HG02623 (cell line): ENCODE results near the gene SUPT3H.

Experiments
- ATAC-seq: cut with Tn5 transposase; IDR thresholded peaks from one replicate; pipeline ENCODE4 v1.9.1; 2021; ENCODE audit warnings: moderate library complexity; ENCODE audit not compliant: unreplicated experiment

SUPT3H gene

DNA sequence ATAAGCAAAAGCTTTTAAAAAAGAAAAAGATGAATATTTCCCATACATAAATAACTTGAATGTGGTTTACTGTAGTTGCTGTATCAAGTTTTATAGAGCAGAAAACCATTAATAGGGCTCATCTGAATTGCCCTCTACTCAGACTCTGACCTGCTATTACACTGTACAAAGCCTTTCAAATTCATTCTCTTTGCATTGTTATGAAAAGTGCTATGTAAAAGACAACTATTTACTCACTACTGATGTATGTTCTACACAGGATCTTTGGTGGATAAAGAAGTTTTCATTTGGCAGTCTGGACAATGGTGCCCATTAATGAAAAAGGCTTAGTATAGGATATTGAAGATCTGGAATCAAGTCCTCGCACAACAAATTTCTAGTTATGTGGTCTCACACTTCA, 248.7 kb downstream of the SUPT3H start:
- no peak for ATAC-seq

DNA sequence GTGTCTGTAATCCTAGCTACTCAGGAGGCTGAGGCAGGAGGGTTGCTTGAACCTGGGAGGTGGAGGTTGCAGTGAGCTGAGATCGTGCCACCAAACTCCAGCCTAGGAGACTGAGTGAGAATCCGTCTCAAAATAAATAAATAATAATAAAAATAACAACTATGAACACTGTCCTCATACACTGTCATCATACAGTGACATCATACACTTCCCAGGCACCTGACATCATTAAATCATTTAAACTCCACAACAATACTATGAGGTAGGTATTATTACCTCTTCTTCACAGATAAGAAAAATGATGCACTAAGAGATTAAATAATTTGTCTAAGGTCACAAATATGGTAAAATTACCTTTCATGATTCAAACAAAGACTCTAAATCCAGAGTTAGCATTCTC, 250.5 kb downstream of the SUPT3H start:
- no peak for ATAC-seq

DNA sequence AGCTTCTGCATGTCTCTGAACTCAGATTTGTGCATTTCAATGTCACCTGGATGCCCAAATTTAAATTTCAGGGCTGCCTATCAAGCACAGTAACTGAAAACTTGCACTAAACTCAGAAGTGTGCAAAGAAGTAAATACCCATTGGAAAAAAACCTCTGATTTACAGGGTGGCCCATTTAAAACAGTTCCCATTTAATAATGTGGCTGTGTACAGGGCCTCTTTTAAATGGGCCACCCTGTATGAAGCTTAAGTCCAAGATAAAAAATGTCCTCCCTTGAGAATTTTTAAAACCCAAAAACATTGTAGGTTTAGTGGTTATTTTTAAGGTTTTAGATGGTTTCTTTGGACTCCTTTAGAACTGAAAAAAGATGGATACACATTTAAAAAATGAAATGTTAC, 251.7 kb downstream of the SUPT3H start:
- no peak for ATAC-seq

DNA sequence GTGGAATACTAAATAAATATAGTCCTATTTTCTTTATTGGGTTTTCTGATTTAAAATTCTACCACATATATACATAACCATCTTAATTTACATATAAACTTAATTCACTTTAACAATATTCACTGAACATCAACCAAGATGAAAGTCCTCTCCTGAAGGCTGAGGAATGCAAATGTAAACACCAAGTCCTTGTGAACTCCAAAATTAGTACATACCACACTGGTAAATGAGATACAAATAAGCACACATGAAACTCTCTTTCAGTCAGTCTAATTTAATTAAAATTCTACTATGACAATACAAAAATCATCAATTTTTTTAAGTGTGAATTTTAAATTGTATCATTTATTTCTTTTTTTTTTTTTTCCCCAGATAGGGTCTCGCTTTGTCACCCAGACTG, 254.7 kb downstream of the SUPT3H start:
- ATAC-seq: no peak

DNA sequence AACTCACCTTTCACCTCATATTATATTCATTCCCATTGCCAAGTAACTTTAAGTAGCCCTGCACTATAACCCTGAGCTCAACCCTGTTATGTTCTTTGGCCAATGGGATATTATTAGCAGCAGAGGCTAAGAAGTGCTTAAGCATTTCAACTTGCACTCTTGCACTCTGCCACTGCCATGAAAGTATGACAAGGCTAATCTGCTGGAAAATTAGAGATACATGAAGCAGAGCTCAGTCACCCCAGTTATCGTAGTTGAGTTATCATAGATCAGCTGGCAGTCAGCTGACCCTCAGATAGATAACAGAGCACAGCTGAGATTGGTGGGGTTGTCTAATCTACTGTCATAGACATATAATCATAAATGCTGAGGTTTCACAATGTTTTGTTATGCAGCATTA, 259.0 kb downstream of the SUPT3H start:
- no peak for ATAC-seq

DNA sequence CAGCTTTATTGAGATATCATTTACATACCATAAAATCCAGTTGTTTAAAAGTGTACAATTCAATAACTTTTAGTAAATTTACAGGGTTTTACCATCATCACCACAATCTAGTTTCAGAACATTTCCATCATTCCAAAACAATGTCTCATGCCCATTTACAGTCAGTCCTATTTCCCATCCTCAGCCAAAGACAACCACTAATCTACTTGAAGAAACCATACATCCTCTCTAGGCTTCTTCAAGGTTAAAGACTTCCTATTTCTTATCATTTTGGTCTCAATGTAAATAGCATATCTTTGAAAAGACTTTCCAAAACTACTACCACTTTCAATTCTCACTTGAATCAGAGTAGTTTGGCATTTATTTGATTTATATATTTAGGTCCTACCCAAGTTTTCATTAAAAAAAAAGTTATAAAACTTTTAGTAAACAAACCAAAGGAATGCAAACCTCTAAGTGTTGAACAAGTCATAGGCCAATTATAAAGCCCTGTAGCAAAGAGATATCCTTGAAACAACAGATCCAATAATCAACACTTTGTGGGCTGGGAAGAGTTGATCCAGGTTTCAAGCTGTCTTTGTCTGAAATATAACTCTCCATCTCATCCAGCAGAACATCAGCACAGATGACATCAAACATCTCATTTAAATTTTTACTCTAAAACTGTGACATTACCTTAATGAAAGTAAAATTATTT, 260.9 kb downstream of the SUPT3H start:
- ATAC-seq: no peak

DNA sequence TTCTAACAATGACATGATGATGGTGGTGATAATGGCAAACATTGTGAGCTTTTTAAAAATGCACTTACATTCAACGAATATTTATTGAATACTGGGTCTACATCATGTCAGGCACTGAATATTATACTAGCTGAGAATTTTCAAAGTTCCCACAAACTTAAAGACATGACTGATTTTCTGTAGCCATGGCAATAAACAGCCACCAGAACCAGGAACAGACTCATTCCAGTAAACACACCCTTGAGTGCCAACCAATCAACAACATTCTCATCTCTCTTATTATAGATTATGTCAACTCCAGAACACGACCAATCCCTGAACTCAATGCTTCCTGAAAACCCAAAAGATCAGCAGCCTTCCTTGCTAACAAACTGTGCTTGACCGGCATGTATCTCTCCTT, 262.0 kb downstream of the SUPT3H start:
- ATAC-seq: no peak

DNA sequence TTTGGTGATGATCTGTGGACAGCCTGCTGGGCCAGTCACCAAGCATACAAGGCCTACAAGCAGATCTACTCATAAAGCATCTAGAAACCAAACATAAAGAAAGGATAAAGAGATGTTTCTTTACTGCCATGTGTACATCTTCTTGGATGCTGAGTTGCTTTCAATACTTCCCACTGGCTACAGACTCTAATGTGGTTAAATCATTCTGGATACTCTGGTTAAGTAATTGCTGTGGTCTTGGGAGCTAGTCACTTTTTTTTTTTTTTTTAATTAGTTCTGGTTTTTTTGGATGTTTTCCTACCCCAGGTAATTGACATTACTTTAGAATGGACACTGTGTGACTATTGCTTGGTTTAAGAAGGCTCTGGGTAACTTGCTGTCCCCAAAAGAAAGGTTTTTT, 265.0 kb downstream of the SUPT3H start:
- no peak for ATAC-seq

DNA sequence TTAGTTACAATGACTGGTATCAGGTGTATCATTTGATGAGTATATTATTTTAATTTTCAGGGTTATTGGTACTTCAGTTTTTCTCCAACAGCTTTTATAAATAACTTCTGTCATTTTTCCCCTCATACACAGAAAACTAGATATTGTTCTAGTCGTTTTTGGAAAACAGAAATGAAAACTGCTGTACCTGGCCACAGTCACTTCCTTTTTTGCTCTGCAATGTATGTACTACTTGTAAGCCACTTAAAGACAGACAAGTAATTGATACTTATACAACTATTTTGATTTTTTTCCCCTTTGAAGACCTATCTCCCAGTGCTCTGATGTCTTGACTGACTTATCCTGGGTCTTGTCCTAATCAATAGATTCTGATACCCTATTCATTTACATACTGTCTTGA, 268.2 kb downstream of the SUPT3H start:
- no peak for ATAC-seq

DNA sequence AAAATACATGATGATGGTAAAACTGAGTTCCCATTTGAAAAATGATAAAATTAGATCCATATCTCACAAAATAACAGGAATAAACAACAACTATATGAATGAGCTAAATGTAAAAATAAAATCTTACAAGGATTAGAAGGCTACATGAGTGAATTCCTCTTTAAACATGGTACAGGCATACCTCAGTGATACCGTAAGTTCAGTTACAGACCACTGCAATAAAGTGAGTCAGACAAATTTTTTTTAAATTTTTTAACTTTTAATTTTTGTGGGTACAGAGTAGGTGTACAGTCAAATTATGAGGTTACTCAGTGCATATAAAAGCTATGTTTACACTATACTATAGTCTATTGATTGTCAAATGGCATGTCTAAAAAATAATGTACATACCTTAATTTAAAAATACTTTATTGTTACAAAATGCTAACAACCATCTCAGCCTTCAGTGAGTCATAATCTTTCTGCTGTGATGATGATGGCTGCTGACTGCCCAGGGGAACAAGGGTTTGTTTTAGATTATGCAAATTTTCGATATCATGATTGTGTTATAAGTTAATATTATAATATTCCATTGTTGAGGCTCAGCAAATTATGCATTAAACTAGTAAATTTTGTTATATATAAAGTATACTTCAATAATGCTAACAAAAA, 272.4 kb downstream of the SUPT3H start:
- no peak for ATAC-seq

DNA sequence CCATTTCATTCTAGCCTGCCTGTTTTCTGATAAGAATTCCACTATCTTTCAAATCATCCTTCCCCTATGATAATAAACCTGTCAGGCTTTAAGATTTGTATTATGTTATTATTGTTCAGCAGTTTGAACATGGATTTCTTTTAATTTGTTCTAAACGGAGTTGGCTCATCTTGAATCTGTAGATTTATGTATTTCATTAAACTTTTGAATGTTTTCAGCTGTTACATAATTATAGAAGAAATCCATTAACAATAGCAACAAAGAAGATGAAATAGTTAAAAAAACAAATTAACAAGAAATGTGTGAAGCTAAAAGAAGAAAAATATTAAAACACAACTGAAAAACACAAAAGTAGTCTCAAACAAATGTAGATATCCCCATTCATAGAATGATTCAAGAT, 273.3 kb downstream of the SUPT3H start:
- ATAC-seq: no peak

DNA sequence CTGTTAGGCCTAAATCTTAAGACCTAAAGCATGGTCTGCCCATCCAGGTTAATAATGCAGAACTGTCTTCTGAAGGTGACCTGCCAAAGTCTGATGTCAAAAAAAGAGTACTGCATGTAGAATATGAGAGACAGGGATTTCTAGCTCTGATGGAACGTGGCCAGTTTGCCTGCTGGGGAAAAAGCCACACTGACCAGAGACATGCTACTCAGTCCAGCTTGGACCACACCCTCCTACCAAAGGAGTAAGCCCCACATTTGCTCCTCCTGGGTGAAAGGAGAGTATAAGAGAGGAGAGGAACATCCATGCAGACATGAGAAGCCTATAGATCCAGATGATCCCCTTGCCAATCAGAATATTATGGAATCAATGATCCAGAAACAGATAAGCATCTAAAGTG, 279.5 kb downstream of the SUPT3H start:
- ATAC-seq: no peak

DNA sequence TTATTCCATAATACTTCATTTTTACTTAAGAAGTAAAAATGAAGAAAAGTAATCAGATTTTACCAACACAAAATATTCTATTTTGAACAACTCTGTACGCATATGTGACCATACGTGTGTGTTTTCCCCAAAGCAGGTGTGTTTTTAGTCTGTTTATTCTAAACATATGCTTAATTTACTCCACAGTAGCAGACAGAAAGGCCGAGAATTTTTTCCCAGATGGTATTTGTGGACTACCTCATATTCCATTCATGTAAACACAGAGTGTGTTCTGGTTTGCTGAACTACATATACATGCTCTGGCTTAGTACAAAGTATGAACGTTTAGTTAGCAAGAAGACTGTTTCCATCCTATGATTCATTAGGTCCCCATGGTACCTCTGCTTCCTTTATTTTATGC, 282.9 kb downstream of the SUPT3H start:
- ATAC-seq: no peak

DNA sequence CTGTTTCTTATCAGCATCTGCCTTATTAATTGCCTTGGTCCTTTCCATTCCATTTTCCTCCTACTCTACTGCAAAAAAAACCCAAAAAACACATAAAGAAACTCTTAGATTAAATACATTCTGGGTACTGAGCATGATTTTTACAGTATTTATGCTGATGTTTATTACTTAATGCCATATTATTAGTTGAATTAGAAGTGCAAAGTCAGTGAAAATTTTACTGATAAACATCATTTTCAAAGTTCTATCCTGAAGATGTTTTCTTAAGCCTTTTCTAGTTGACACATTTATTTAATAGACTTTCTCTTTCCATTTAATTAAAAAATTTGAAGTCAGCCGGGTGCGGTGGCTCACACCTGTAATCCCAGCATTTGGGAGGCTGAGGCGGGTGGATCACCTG, 285.6 kb downstream of the SUPT3H start:
- no peak for ATAC-seq

DNA sequence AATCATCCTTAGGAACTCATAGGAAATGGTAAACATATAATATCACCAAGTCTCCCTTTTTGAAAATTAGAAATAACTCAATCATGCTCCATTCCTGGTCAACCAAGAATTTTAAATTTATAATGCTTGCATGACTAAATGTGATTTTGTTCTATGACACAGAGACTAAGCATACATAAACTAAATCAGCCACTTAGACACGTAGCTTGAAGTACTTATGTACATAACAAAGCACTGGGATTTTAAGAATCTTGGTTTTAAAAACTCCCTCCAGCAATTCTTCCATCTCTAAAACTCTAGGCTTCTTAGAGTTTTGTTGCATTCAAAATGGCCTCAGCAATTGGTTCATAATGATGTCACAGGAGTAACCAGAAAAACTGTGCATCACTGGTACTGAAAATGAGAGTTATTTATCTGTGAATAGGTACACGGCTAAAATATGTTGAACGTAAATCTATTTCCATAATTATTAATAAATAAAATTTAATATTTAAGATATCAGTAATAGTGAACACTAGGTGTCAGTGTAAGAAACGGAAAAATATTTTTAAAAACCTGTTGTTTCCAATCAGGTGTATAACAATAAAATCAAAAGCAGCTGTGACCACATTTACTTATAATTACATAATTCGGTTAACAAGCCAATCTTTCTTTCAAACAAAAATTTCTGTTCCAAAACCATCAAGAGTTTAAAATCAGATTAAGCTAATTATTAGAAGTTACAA, 291.2 kb downstream of the SUPT3H start:
- no peak for ATAC-seq

DNA sequence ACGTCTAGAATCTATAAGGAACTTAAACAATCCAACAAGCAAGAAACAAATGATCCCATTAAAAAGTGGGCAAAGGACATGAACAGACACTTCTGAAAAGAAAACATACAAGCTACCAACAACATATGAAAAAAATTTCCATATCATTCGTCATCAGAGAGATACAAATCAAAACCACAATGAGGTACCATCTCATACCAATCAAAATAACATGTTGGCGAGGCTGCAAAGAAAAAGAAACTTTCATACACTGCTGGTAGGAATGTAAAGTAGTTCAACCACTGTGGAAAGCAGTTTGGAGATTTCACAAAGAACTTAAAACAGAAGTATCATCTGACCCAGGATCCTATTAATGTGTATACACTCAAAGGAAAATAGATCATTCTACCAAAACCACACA, 293.5 kb downstream of the SUPT3H start:
- no peak for ATAC-seq

DNA sequence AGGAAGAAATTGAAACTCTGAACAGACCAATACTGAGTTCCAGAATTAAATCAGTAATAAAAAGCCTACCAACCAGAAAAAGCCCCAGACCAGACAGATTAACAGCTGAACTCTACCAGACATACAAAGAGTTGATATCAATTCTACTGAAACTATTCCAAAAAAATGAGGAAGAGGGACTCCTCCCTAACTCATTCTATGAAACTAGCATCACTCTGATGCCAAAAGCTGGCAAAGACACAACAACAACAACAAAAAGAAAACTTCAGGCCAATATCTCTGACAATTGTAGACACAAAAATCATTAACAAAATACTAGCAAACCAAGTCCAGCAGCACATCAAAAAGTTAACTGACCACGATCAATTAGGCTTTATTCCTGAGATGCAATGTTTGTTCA, 295.6 kb downstream of the SUPT3H start:
- ATAC-seq: no peak

DNA sequence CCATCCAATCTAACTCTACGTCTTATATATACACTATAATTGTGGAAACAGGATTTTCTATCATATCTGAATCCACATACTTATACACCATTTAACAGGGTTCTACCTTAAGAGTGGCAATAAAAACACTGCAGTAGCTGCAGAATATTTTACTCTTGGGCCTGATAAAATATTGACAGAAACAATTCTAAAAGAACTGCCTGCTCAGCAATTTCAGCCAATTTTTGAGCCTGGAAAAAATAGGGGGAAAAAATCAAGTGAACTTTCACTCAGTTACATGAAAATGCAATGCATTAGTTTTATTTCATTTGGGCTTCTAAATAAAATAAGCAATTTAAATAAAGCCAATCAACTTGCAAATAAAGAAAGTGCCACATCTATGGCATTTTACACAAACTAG, 296.1 kb downstream of the SUPT3H start:
- ATAC-seq: no peak

DNA sequence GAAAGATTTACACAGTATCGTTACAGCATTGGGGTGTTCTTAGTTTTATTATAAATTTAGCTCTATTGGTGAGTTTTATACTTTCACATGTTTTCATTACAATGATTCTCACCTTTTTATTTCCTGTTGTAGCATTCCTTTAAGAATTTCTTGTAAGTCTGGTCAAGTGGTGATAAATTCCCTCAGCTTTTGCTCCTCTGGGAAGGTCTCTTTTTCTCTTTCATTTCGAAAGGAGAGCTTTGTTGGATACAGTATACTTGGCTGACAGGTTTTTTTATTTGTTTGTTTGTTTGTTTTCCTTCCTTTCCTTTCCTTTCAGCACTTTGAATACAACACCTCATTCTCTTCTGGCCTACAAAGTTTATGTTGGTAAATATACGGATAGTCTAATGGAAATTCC, 299.3 kb downstream of the SUPT3H start:
- ATAC-seq: no peak

DNA sequence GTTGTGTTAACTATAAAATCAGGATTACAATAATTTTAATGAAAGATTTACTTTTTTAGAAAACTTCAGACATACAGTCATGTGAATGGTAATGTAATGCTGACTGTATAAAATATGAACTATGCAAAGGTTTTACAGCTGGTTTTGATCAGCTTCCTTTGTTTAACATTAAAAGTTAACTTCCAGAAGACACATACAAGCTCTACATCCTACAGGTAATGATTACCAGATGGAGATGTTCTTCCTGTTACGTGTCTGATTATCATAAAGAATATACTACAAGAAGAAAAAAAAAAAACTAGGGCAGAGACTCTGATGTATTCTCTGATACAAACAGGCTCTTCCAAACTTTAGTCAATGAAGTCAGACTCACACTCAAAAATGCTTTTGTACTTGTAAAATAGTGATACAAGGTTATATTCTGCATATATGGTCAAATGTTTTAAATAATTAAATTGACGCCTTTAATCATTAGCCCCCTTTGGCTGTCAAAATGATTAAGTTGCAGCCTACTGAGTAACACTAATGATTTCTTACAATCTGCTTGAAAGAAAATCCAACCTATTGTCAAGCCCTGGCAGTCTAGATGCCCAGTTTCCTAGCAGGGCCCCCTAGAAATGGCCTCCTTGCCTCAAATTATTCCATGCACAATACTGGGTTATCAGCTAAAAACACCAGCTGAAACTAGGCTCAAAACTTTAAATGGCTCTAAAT, 301.4 kb downstream of the SUPT3H start:
- no peak for ATAC-seq

DNA sequence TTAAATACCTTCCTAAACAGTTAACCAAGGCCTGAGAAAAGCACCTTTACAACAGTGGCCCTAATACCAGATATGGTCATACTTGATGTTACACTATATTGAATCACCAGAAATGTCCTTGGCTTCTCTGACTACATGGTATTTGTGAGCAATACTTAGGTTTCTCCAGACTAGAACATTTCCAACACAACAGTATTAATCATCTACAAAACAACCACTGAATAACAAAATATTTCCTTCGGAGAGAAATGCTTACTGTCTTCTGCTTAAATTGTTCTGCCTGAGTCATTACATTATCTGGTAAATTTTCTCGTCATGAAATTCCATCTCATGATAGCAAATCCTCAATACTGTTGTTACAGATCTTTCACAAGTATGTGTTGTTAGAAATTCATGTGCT, 302.5 kb downstream of the SUPT3H start:
- ATAC-seq: no peak

DNA sequence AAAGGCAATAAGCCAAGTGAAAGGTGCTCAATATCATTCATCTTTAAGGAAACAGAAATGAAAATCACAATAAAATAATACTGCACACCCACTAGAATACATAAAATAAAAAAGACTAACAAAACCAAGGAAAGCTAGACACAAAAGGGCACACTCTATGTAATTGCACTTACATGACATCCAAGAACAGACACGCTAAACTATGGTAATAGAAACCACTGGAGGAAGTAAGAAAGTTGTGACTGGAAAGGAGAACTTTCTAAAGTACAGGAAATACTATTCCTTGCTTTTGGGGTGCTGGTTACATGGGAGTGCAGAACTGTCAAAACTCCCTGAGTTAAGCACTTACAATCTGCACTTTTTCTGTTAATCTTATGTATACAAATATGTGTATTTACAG, 303.3 kb downstream of the SUPT3H start:
- ATAC-seq: no peak
